PC-9 (cell line): ENCODE measurements around the gene DHRSX.
"Not testable (repeated sequence)": the region's sequence is repeated elsewhere in the genome, so short reads cannot be mapped to it uniquely, and the experiment has no call there.

ENCODE experiments used
- CTCF ChIP-seq: fragments of 200-600 bp; sonication (generic); conservative IDR thresholded peaks from 2 replicates; pipeline ENCODE4 v1.6.1; 2017; ENCODE audit warnings: mixed run types, antibody characterized with exemption, mild to moderate bottlenecking, moderate library complexity
- EZH2 ChIP-seq: fragments of 200-600 bp; sonication (generic); IDR thresholded peaks from 2 replicates; pipeline ENCODE4 v1.8.0; 2017; ENCODE audit warnings: antibody characterized with exemption, low read depth

- not testable (repeated sequence) for TF ChIP-seq CTCF, EZH2
These were observed 188.7 kb downstream of the DHRSX start for GRCh38 chrX:2312061-2312591.
